H9 (cell line): ENCODE data around the gene NEMP2. TPM values are rescaled to one million over a fixed set of nuclear protein-coding genes. Genes with fewer than 3 reads are reported as not detected.

Experiments
- DNase-seq: peaks from one replicate; pipeline ENCODE4 v3.0.0-alpha.2; 2017
- H2AFZ ChIP-seq: one replicate; pipeline ENCODE4 v1.6.1; 2013; ENCODE audit warnings: mild to moderate bottlenecking, low read length, control low read depth, moderate library complexity
- H2AK5ac ChIP-seq: 2 replicates; pipeline ENCODE4 v1.6.1; 2013; ENCODE audit warnings: low read length, control low read depth, mixed read lengths; ENCODE audit not compliant: insufficient read length
- H2BK120ac ChIP-seq: one replicate; pipeline ENCODE4 v1.6.1; 2013; ENCODE audit warnings: low read depth, mild to moderate bottlenecking, low read length, control low read depth, inconsistent platforms; ENCODE audit not compliant: poor library complexity, severe bottlenecking
- H2BK12ac ChIP-seq: 2 replicates; pipeline ENCODE4 v1.6.1; 2013; ENCODE audit warnings: low read length, control low read depth, mixed read lengths, low read depth; ENCODE audit not compliant: insufficient read length
- H2BK15ac ChIP-seq: 2 replicates; pipeline ENCODE4 v1.6.1; 2013; ENCODE audit warnings: low read depth, low read length, control low read depth
- H2BK20ac ChIP-seq: one replicate; pipeline ENCODE4 v1.6.1; 2013; ENCODE audit warnings: low read depth, mild to moderate bottlenecking, low read length, control low read depth, inconsistent platforms; ENCODE audit not compliant: poor library complexity, severe bottlenecking
- H2BK5ac ChIP-seq: 2 replicates; pipeline ENCODE4 v1.6.1; 2013; ENCODE audit warnings: low read length, control low read depth, mixed read lengths; ENCODE audit not compliant: insufficient read length
- H3K14ac ChIP-seq: 2 replicates; pipeline ENCODE4 v1.6.1; 2013; ENCODE audit warnings: low read length, control low read depth; ENCODE audit not compliant: insufficient read depth
- H3K18ac ChIP-seq: 2 replicates; pipeline ENCODE4 v1.6.1; 2013; ENCODE audit warnings: low read depth, mild to moderate bottlenecking, mixed read lengths, low read length, control low read depth; ENCODE audit not compliant: insufficient read length
- H3K23ac ChIP-seq: 2 replicates; pipeline ENCODE4 v1.6.1; 2013; ENCODE audit warnings: low read length, control low read depth, mixed read lengths, low read depth; ENCODE audit not compliant: insufficient read length
- H3K23me2 ChIP-seq: 2 replicates; pipeline ENCODE4 v1.6.1; 2013; ENCODE audit warnings: low read depth, mild to moderate bottlenecking, mixed read lengths, low read length, control low read depth; ENCODE audit not compliant: insufficient read length, poor library complexity, severe bottlenecking
- H3K27ac ChIP-seq: 2 replicates; pipeline ENCODE4 v1.5.1; 2013; ENCODE audit warnings: low read length, control low read depth, mixed read lengths, low read depth; ENCODE audit not compliant: insufficient read length
- H3K27me3 ChIP-seq: 2 replicates; pipeline ENCODE4 v1.6.1; 2013; ENCODE audit warnings: low read length, control low read depth, inconsistent platforms; ENCODE audit not compliant: insufficient read depth
- H3K4ac ChIP-seq: 2 replicates; pipeline ENCODE4 v1.6.1; 2013; ENCODE audit warnings: low read depth, mild to moderate bottlenecking, control low read depth, inconsistent platforms, low read length, moderate library complexity
- H3K4me1 ChIP-seq: 2 replicates; pipeline ENCODE4 v1.6.1; 2013; ENCODE audit warnings: low read length, control low read depth, inconsistent platforms; ENCODE audit not compliant: insufficient read depth
- H3K4me2 ChIP-seq: 2 replicates; pipeline ENCODE4 v1.6.1; 2013; ENCODE audit warnings: low read length, control low read depth, mixed read lengths; ENCODE audit not compliant: insufficient read length, insufficient read depth
- H3K56ac ChIP-seq: 2 replicates; pipeline ENCODE4 v1.6.1; 2013; ENCODE audit warnings: low read depth, mild to moderate bottlenecking, mixed read lengths, low read length, control low read depth; ENCODE audit not compliant: insufficient read length
- H3K79me1 ChIP-seq: 2 replicates; pipeline ENCODE4 v1.6.1; 2013; ENCODE audit warnings: low read depth, mild to moderate bottlenecking, moderate library complexity, low read length, control low read depth, inconsistent platforms; ENCODE audit not compliant: insufficient read depth, poor library complexity, severe bottlenecking
- H3K79me2 ChIP-seq: 2 replicates; pipeline ENCODE4 v1.6.1; 2013; ENCODE audit warnings: low read length, control low read depth, inconsistent platforms; ENCODE audit not compliant: insufficient read depth
- H3K9ac ChIP-seq: 2 replicates; pipeline ENCODE4 v1.6.1; 2013; ENCODE audit warnings: low read length, control low read depth, mixed read lengths; ENCODE audit not compliant: insufficient read length; ENCODE audit errors: extremely low read depth
- H3K9me3 ChIP-seq: one replicate; pipeline ENCODE4 v1.6.1; 2013; ENCODE audit warnings: low read depth, low read length, inconsistent platforms; ENCODE audit not compliant: control insufficient read depth
- H3T11ph ChIP-seq: one replicate; pipeline ENCODE4 v1.6.1; 2013; ENCODE audit warnings: mild to moderate bottlenecking, low read length, control low read depth, inconsistent platforms
- H4K20me1 ChIP-seq: one replicate; pipeline ENCODE4 v1.6.1; 2013; ENCODE audit not compliant: control insufficient read depth, insufficient read length, insufficient read depth
- H4K5ac ChIP-seq: 2 replicates; pipeline ENCODE4 v1.6.1; 2013; ENCODE audit warnings: low read depth, mild to moderate bottlenecking, mixed read lengths, low read length, control low read depth; ENCODE audit not compliant: insufficient read length
- H4K8ac ChIP-seq: replicated peaks from 2 replicates; pipeline ENCODE4 v1.6.1; 2013; ENCODE audit warnings: low read length, control low read depth, mixed read lengths, low read depth; ENCODE audit not compliant: insufficient read length
- H4K91ac ChIP-seq: 2 replicates; pipeline ENCODE4 v1.6.1; 2013; ENCODE audit warnings: low read depth, mild to moderate bottlenecking, moderate library complexity, mixed read lengths, low read length, control low read depth; ENCODE audit not compliant: insufficient read length
- H3K27ac Mint-ChIP-seq, 3 experiments: 2 replicates in 2 of 3; 3 replicates in 1 of 3; pipeline ENCODE4 v1.8.0; 2020 to 2021; ENCODE audit warnings: mixed read lengths in 3 of 3, mild to moderate bottlenecking in 1 of 3, moderate library complexity in 1 of 3
- H3K27me3 Mint-ChIP-seq: 2 replicates; pipeline ENCODE4 v1.8.0; 2021; ENCODE audit warnings: low read depth, mild to moderate bottlenecking, moderate library complexity, mixed read lengths
- H3K36me3 Mint-ChIP-seq, 3 experiments: 2 replicates in 2 of 3; 3 replicates in 1 of 3; pipeline ENCODE4 v1.8.0; 2020 to 2021; ENCODE audit warnings: low read depth in 3 of 3, mixed read lengths in 3 of 3; ENCODE audit not compliant: insufficient read depth in 1 of 3
- H3K4me1 Mint-ChIP-seq, 2 experiments: 2 replicates each; pipeline ENCODE4 v1.8.0; 2020; ENCODE audit warnings: mixed read lengths in 2 of 2
- H3K4me3 Mint-ChIP-seq, 2 experiments: 2 replicates in 1 of 2; 3 replicates in 1 of 2; pipeline ENCODE4 v1.8.0; 2020 to 2021; ENCODE audit warnings: mild to moderate bottlenecking in 2 of 2, mixed read lengths in 2 of 2, moderate library complexity in 1 of 2
- H3K9me3 Mint-ChIP-seq, 2 experiments: 2 replicates in 1 of 2; 3 replicates in 1 of 2; pipeline ENCODE4 v1.8.0; 2020; ENCODE audit warnings: mild to moderate bottlenecking in 2 of 2, mixed read lengths in 2 of 2, moderate library complexity in 1 of 2
- CTCF ChIP-seq: fragments of 200-600 bp; sonication (generic); conservative IDR thresholded peaks from 3 replicates; pipeline ENCODE4 v1.8.0; 2021; ENCODE audit warnings: antibody characterized with exemption, mild to moderate bottlenecking
- WGBS: extraction: QIAGEN DNeasy Blood & Tissue Kit; methylation state at CpG from one replicate; pipeline ENCODE4 v1.1.7; 2013; ENCODE audit warnings: missing lambda C conversion rate, low lambda C conversion rate, mixed read lengths; ENCODE audit not compliant: insufficient read length; ENCODE audit errors: extremely low coverage; 5-methylcytosine and 5-hydroxymethylcytosine counted together
- total RNA-seq: library from RNA; stranded (reverse); gene quantifications from 2 replicates; pipeline ENCODE4 v1.2.1, GENCODE V29; 2021

The NEMP2 gene
- total RNA-seq, 1 experiment from 2014 or later = 5.3 TPM

- no peak for DNase-seq
- Histone ChIP-seq H4K5ac (no peak overlapping the region), H2BK15ac (no peak overlapping the region), H3K23me2 (no peaks in the 10 kb centered on the region), H4K91ac (no peak overlapping the region), H3K27ac (no peak overlapping the region), H3K4ac (no peak overlapping the region), H3K9ac (no peak overlapping the region), H4K20me1 (no peaks in the 10 kb centered on the region), H3K79me1 (no peaks in the 10 kb centered on the region), H3K23ac (no peak overlapping the region), H2AFZ (no peak overlapping the region), H3T11ph (no peak overlapping the region), H3K14ac (no peak overlapping the region), H2BK12ac (no peak overlapping the region), H4K8ac (no peak overlapping the region), H2BK20ac (no peak overlapping the region), H2AK5ac (no peak overlapping the region), H3K79me2 (no peaks in the 10 kb centered on the region), H3K18ac (no peak overlapping the region), H3K56ac (no peak overlapping the region), H2BK120ac (no peak overlapping the region), H3K9me3 (no peaks in the 10 kb centered on the region), H3K27me3 (no peaks in the 10 kb centered on the region), H2BK5ac (no peak overlapping the region), H3K4me2 (no peak overlapping the region), H3K4me1 (no peaks in the 10 kb centered on the region)
- Mint-ChIP-seq H3K4me3 (no peak overlapping the region), H3K27me3 (no peaks in the 10 kb centered on the region), H3K27ac (no peak overlapping the region; a peak in 1 of 7 replicates), H3K9me3 (peaks cover 0 to 3% of the 10 kb centered on the region in 2 experiments; a peak in 1 of 5 replicates), H3K36me3 (peaks cover 0 to 2% (median 0%) of the 10 kb centered on the region in 3 experiments; a peak in 2 of 7 replicates), H3K4me1 (no peaks in the 10 kb centered on the region)
- TF ChIP-seq CTCF = no peak
- no CpG with 5 or more reads among the region's 4 CpGs for WGBS
These were observed 49.2 kb upstream of the NEMP2 start for GRCh38 chr2:190583507-190584337.
